Liver (tissue), 3 donors: ENCODE measurements around the gene BAIAP3.

Source experiments
- CTCF ChIP-seq: fragments of 150-350 bp; IDR thresholded peaks from 2 replicates; pipeline ENCODE4 v1.5.1; 2017; ENCODE audit warnings: improper control_type of control experiment, low read depth, low read length; ENCODE audit not compliant: missing input control
- JUND ChIP-seq, 2 donors: IDR thresholded peaks; 2 replicates each; pipeline ENCODE4 v1.6.1; 2016; ENCODE audit warnings: antibody characterized with exemption in 2 of 2
- RAD21 ChIP-seq, 2 donors: IDR thresholded peaks; 2 replicates each; pipeline ENCODE4 v1.6.1; 2016; ENCODE audit warnings: antibody characterized with exemption in 2 of 2, mild to moderate bottlenecking in 2 of 2
- TAF1 ChIP-seq: conservative IDR thresholded peaks from 2 replicates; pipeline ENCODE4 v1.6.1; 2016; ENCODE audit warnings: antibody characterized with exemption, mild to moderate bottlenecking
- YY1 ChIP-seq: IDR thresholded peaks from 2 replicates; pipeline ENCODE4 v1.6.1; 2016; ENCODE audit warnings: antibody characterized with exemption, mild to moderate bottlenecking
- TF ChIP-seq, protein P1 (sequence below): IDR thresholded peaks from 2 replicates; pipeline ENCODE4 v1.6.1; 2016; ENCODE audit warnings: antibody characterized with exemption
- donor health status: healthy.
- donor health status: healthy.

- TF ChIP-seq, protein P1, sequence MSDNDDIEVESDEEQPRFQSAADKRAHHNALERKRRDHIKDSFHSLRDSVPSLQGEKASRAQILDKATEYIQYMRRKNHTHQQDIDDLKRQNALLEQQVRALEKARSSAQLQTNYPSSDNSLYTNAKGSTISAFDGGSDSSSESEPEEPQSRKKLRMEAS, result no peak
- TF ChIP-seq TAF1, result no peak
- no peak for TF ChIP-seq RAD21 (IDR thresholded peaks at IDR 0.05)
- no peak for TF ChIP-seq CTCF
- no peak for TF ChIP-seq JUND (IDR thresholded peaks at IDR 0.05)
- no peak for TF ChIP-seq YY1
Observed at GRCh38 chr16:1371054-1371978, 37.9 kb downstream of the BAIAP3 start.
